HUDEP-2 (cell line): ENCODE results near the gene FAM72C.
"Not testable (repeated sequence)": the region's sequence is repeated elsewhere in the genome, so short reads cannot be mapped to it uniquely, and the experiment has no call there.

ENCODE experiments used
- DNase-seq, 76 experiments: peaks; one replicate each; lab custom pipeline; 2025; ENCODE audit not compliant: unreplicated experiment in 76 of 76; lab: John Stamatoyannopoulos, UW

The FAM72C gene

DNA sequence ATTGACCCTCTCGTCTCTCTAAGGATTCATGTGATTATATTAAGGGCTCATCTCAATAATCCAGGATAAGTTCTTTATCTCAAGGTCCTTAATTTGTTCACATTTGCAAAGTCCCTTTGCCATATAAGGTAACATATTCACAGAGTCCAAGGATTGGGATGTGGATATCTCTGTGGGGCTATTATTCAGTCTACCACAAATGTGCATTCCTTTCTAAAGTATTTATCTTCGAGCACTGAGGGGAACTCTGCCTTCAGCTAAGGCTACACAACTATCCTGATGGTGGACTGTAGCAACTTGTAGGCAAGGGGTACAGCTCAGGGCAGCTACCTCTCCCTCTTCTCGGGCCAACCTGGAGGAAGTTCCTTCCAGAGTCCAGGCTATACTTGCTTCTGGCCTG is 53.2 kb downstream of the FAM72C start:
- DNase-seq, result not testable (repeated sequence)

GRCh38 chr1:143913705-143914104 is 58.1 kb downstream of the FAM72C start:
- not testable (repeated sequence) for DNase-seq
